HepG2 (cell line): Measurements from ENCODE around the gene DCTN1. TPM values are rescaled to one million over a fixed set of nuclear protein-coding genes. Genes with fewer than 3 reads are reported as not detected.

ENCODE experiments used
- FOSL1 ChIP-seq: sonication (generic); formaldehyde crosslinking; IDR thresholded peaks from 2 replicates; pipeline ENCODE4 v1.9.0; 2021; ENCODE audit warnings: missing genetic modification reagents, borderline replicate concordance
- FOXA3 ChIP-seq: IDR thresholded peaks from 2 replicates; pipeline ENCODE4 v1.6.1; 2016; ENCODE audit warnings: missing genetic modification reagents, missing compliant biosample characterization
- HDAC1 ChIP-seq: sonication (generic); formaldehyde crosslinking; IDR thresholded peaks from 2 replicates; pipeline ENCODE4 v1.5.1; 2020; ENCODE audit warnings: mild to moderate bottlenecking, missing genetic modification reagents
- MAZ ChIP-seq, 2 experiments: sonication (generic) in 1 of 2; formaldehyde crosslinking in 1 of 2; IDR thresholded peaks; 2 replicates each; pipeline versions ENCODE4 v1.5.0 to v1.6.1; 2012 to 2020; ENCODE audit warnings: low read depth in 2 of 2, mild to moderate bottlenecking in 2 of 2, borderline replicate concordance in 1 of 2, improper control_type of control experiment in 1 of 2, low read length in 1 of 2, missing genetic modification reagents in 1 of 2, moderate library complexity in 1 of 2
- NR2F6 ChIP-seq, 2 experiments: IDR thresholded peaks; 2 replicates each; pipeline ENCODE4 v1.6.1; 2016; ENCODE audit warnings: antibody characterized with exemption in 1 of 2, mild to moderate bottlenecking in 1 of 2
- NRL ChIP-seq: sonication (generic); formaldehyde crosslinking; IDR thresholded peaks from 2 replicates; pipeline ENCODE4 v1.5.0; 2020; ENCODE audit warnings: missing genetic modification reagents, mild to moderate bottlenecking, moderate library complexity, borderline replicate concordance
- PHF20 ChIP-seq: sonication (generic); formaldehyde crosslinking; IDR thresholded peaks from 2 replicates; pipeline ENCODE4 v1.5.0; 2020; ENCODE audit warnings: mild to moderate bottlenecking, missing genetic modification reagents
- PTBP1 ChIP-seq: fragments of 200-400 bp; formaldehyde crosslinking; IDR thresholded peaks from 2 replicates; pipeline ENCODE4 v1.6.1; 2018; ENCODE audit warnings: low read length, low read depth; ENCODE audit not compliant: poor library complexity, severe bottlenecking
- SALL1 ChIP-seq: sonication (generic); formaldehyde crosslinking; IDR thresholded peaks from 2 replicates; pipeline ENCODE4 v1.8.0; 2022; ENCODE audit warnings: mild to moderate bottlenecking, missing genetic modification reagents
- SIN3A ChIP-seq: IDR thresholded peaks from 2 replicates; pipeline ENCODE4 v1.6.1; 2011; ENCODE audit warnings: low read depth, mild to moderate bottlenecking, control low read depth, low read length, borderline replicate concordance
- ZHX1 ChIP-seq: sonication (generic); formaldehyde crosslinking; IDR thresholded peaks from 2 replicates; pipeline ENCODE4 v1.8.1; 2022; ENCODE audit warnings: low read depth, mild to moderate bottlenecking, missing genetic modification reagents
- ZNF274 ChIP-seq: sonication (generic); formaldehyde crosslinking; IDR thresholded peaks from 2 replicates; pipeline ENCODE4 v1.5.1; 2020; ENCODE audit warnings: mild to moderate bottlenecking, missing genetic modification reagents
- ZNF513 ChIP-seq: sonication (generic); formaldehyde crosslinking; conservative IDR thresholded peaks from 2 replicates; pipeline ENCODE4 v1.5.0; 2020; ENCODE audit warnings: missing genetic modification reagents
- ZNF615 ChIP-seq: sonication (generic); formaldehyde crosslinking; IDR thresholded peaks from 2 replicates; pipeline ENCODE4 v1.5.0; 2020; ENCODE audit warnings: mild to moderate bottlenecking, missing genetic modification reagents, borderline replicate concordance
- ZSCAN31 ChIP-seq: sonication (generic); formaldehyde crosslinking; IDR thresholded peaks from 2 replicates; pipeline ENCODE4 v1.5.0; 2020; ENCODE audit warnings: low read depth, mild to moderate bottlenecking, missing genetic modification reagents
- polyA plus RNA-seq, 8 experiments: library from polyadenylated mRNA; depleted of rRNA in 3 of 8; stranded (reverse) in 7 of 8; unstranded in 1 of 8; fragments of >200 nt; fragmentation: Illumina TruSeq in 4 of 8; extraction: Trizol in 4 of 8; gene quantifications; 2 replicates each; pipeline versions ENCODE4 v1.2.1 to v1.2.3, GENCODE V29; 2011 to 2016; ENCODE audit warnings: low read depth in 4 of 8, missing spikeins in 1 of 8, mixed read lengths in 1 of 8; ENCODE audit not compliant: insufficient read depth in 1 of 8
- total RNA-seq, 5 experiments: library from RNA; depleted of rRNA; stranded (reverse); fragments of >200 nt; fragmentation: Illumina TruSeq; extraction: Trizol; gene quantifications; 2 replicates each; pipeline ENCODE4 v1.2.3, GENCODE V29; 2016; ENCODE audit warnings: low read depth in 1 of 5
- TF ChIP-seq, protein P1 (sequence below): sonication (generic); formaldehyde crosslinking; IDR thresholded peaks from 2 replicates; pipeline ENCODE4 v1.9.0; 2021; ENCODE audit warnings: missing genetic modification reagents, borderline replicate concordance
- TF ChIP-seq, protein P2 (sequence below): sonication (generic); formaldehyde crosslinking; IDR thresholded peaks from 2 replicates; pipeline ENCODE4 v1.8.1; 2022; ENCODE audit warnings: mild to moderate bottlenecking, missing genetic modification reagents
- TF ChIP-seq, protein P3 (sequence below): sonication (generic); formaldehyde crosslinking; IDR thresholded peaks from 2 replicates; pipeline ENCODE4 v1.4.0; 2020; ENCODE audit warnings: low read depth, mild to moderate bottlenecking, missing genetic modification reagents

The DCTN1 gene
- total and polyA plus RNA-seq, 2 of the 13 experiments (the other 11 are each of a cell fraction or from before 2014, with no cell fraction given): 73.2 to 122 TPM

DNA sequence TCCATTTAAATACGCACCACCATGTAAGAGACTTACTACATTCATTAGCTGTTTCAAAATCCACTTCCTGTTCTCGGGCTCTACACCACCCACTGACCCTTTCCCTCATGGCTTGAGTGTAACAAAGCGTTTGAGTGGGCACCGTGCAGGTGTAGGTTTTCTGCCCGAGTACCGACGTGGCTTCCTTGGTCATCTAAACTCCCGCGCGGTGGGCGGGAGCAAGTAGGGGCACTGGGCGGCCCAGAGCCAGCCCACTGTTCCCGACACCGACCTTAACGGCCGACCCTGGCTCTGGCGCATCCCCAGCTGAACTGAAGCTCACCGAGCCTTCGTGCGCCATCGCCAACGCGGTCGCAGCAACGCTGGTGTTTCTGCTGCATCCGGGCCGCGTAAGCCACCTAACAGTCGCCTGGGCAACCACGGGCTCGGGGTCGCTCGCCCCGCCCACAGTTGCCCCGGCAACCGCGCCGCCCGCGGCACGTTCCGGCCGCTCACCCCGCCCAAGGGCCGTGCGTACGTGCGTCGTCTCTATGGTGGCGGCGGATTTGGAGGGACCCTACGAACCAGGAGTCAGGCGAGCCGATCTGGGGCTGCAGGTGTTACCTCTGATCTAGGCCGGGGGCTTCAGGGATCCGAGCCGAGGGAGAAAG, 41.2 kb upstream of the DCTN1 start, which contains the start of the genes C2orf81 and WDR54 (continued):
- TF ChIP-seq ZHX1 (peak; percentile 52; the same call in 1 of the 2 replicates), SIN3A (peak; percentile 74; the same call in 1 of the 2 replicates), MAZ (IDR thresholded peaks at IDR 0.05; ENCODE audit: borderline replicate concordance, low read depth, low read length) (peak; percentile 78; the same call in 1 of the 2 replicates), MAZ (CRISPR knock-in tag; IDR thresholded peaks at IDR 0.05; ENCODE audit: low read depth) (0 out of 2 replicates have a peak, but pooled peaks have one; percentile 56), FOSL1 (CRISPR knock-in tag) (no peak), PTBP1 (no peak), NRL (CRISPR knock-in tag) (peak; percentile 73), ZNF513 (CRISPR knock-in tag) (no peak), NR2F6 (IDR thresholded peaks at IDR 0.05) (no peak), NR2F6 (CRISPR knock-in tag; IDR thresholded peaks at IDR 0.05) (peak; percentile 9; the same call in 1 of the 2 replicates), ZSCAN31 (CRISPR knock-in tag) (peak; percentile 62; the same call in 1 of the 2 replicates), SALL1 (CRISPR knock-in tag) (peak; percentile 75; the same call in 1 of the 2 replicates), ZNF274 (CRISPR knock-in tag) (peak; percentile 95), HDAC1 (CRISPR knock-in tag) (peak; percentile 97), FOXA3 (CRISPR knock-in tag) (no peak), ZNF615 (CRISPR knock-in tag) (0 out of 2 replicates have a peak, but pooled peaks have one; percentile 32), PHF20 (CRISPR knock-in tag) (no peak; the same call in 1 of the 2 replicates)
- TF ChIP-seq, protein P1, sequence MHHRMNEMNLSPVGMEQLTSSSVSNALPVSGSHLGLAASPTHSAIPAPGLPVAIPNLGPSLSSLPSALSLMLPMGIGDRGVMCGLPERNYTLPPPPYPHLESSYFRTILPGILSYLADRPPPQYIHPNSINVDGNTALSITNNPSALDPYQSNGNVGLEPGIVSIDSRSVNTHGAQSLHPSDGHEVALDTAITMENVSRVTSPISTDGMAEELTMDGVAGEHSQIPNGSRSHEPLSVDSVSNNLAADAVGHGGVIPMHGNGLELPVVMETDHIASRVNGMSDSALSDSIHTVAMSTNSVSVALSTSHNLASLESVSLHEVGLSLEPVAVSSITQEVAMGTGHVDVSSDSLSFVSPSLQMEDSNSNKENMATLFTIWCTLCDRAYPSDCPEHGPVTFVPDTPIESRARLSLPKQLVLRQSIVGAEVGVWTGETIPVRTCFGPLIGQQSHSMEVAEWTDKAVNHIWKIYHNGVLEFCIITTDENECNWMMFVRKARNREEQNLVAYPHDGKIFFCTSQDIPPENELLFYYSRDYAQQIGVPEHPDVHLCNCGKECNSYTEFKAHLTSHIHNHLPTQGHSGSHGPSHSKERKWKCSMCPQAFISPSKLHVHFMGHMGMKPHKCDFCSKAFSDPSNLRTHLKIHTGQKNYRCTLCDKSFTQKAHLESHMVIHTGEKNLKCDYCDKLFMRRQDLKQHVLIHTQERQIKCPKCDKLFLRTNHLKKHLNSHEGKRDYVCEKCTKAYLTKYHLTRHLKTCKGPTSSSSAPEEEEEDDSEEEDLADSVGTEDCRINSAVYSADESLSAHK (CRISPR knock-in tag): no peak
- TF ChIP-seq, protein P2, sequence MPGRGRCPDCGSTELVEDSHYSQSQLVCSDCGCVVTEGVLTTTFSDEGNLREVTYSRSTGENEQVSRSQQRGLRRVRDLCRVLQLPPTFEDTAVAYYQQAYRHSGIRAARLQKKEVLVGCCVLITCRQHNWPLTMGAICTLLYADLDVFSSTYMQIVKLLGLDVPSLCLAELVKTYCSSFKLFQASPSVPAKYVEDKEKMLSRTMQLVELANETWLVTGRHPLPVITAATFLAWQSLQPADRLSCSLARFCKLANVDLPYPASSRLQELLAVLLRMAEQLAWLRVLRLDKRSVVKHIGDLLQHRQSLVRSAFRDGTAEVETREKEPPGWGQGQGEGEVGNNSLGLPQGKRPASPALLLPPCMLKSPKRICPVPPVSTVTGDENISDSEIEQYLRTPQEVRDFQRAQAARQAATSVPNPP: no peak
- TF ChIP-seq, protein P3, sequence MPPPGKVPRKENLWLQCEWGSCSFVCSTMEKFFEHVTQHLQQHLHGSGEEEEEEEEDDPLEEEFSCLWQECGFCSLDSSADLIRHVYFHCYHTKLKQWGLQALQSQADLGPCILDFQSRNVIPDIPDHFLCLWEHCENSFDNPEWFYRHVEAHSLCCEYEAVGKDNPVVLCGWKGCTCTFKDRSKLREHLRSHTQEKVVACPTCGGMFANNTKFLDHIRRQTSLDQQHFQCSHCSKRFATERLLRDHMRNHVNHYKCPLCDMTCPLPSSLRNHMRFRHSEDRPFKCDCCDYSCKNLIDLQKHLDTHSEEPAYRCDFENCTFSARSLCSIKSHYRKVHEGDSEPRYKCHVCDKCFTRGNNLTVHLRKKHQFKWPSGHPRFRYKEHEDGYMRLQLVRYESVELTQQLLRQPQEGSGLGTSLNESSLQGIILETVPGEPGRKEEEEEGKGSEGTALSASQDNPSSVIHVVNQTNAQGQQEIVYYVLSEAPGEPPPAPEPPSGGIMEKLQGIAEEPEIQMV (CRISPR knock-in tag): no peak
